GM18505 (cell line): ENCODE measurements around the gene ABCB4.
"Not testable (repeated sequence)": the region's sequence is repeated elsewhere in the genome, so short reads cannot be mapped to it uniquely, and the experiment has no call there.

Experiments
- ATAC-seq: cut with Tn5 transposase; IDR thresholded peaks from one replicate; pipeline ENCODE4 v1.9.1; 2021; ENCODE audit not compliant: unreplicated experiment
- POLR2A ChIP-seq: IDR thresholded peaks from 4 replicates; pipeline ENCODE4 v1.6.1; 2011; ENCODE audit warnings: borderline replicate concordance; ENCODE audit not compliant: insufficient read depth, insufficient read length; ENCODE audit errors: extremely low read depth

ABCB4 gene

GRCh38 chr7:87497482-87497881, 22.0 kb upstream of the ABCB4 start:
- no peak for TF ChIP-seq POLR2A
- no peak for ATAC-seq

- ATAC-seq, result no peak
- TF ChIP-seq POLR2A, result no peak
Observed at GRCh38 chr7:87495366-87495765, 19.9 kb upstream of the ABCB4 start.

GRCh38 chr7:87494454-87494853, 19.0 kb upstream of the ABCB4 start:
- TF ChIP-seq POLR2A, result no peak

GRCh38 chr7:87483131-87483530, 7.7 kb upstream of the ABCB4 start:
- ATAC-seq, result no peak

More at GRCh38 chr7:87494454-87494853, 19.0 kb upstream of the ABCB4 start:
- ATAC-seq, result no peak

GRCh38 chr7:87482115-87482514, 6.6 kb upstream of the ABCB4 start:
- TF ChIP-seq POLR2A, result no peak
- no peak for ATAC-seq

More at GRCh38 chr7:87483131-87483530, 7.7 kb upstream of the ABCB4 start:
- no peak for TF ChIP-seq POLR2A

- no peak for ATAC-seq
- no peak for TF ChIP-seq POLR2A
Observed at GRCh38 chr7:87480386-87480785, 4.9 kb upstream of the ABCB4 start.

- no peak for ATAC-seq
- TF ChIP-seq POLR2A, result no peak
Observed at GRCh38 chr7:87479951-87480350, 4.5 kb upstream of the ABCB4 start.

- TF ChIP-seq POLR2A, result no peak
- no peak for ATAC-seq
Observed at GRCh38 chr7:87476179-87476557, 688 bp upstream of the ABCB4 start.

GRCh38 chr7:87474533-87475358, 734 bp downstream of the ABCB4 start:
- no peak for TF ChIP-seq POLR2A
- peak; percentile 82 for ATAC-seq

GRCh38 chr7:87473986-87474385, 1.5 kb downstream of the ABCB4 start:
- ATAC-seq, result peak; percentile 0
- no peak for TF ChIP-seq POLR2A

GRCh38 chr7:87473192-87473591, 2.3 kb downstream of the ABCB4 start:
- no peak for ATAC-seq
- no peak for TF ChIP-seq POLR2A

GRCh38 chr7:87471473-87471872, 4.0 kb downstream of the ABCB4 start:
- no peak for ATAC-seq
- TF ChIP-seq POLR2A, result no peak

GRCh38 chr7:87469204-87469603, 6.3 kb downstream of the ABCB4 start:
- ATAC-seq, result not testable (repeated sequence)

- ATAC-seq, result not testable (repeated sequence)
Observed at GRCh38 chr7:87465534-87465880, 10.0 kb downstream of the ABCB4 start.

GRCh38 chr7:87464830-87465533, 10.5 kb downstream of the ABCB4 start:
- ATAC-seq, result not testable (repeated sequence)
